Endothelial cell of umbilical vein (primary cell): ENCODE results near the gene SOX12. TPM values are rescaled to one million over a fixed set of nuclear protein-coding genes. Genes with fewer than 3 reads are reported as not detected.
A peak's percentile ranks its signal among the peaks of the same experiment; 100 is the strongest.
"Not testable (repeated sequence)": the region's sequence is repeated elsewhere in the genome, so short reads cannot be mapped to it uniquely, and the experiment has no call there.

Experiments
- BruUV-seq: library from RNA; stranded (reverse); fragments of 400-500 nt; replicated peaks from 2 replicates; lab custom pipeline; 2021; lab: Mats Ljungman, UMichigan
- CTCF ChIA-PET: fragments of 300-600, 350-600 bp; sonication (Branson Sonifier 250); formaldehyde crosslinking; loops from one replicate; lab custom pipeline; 2021; ENCODE audit warnings: antibody characterized with exemption, inconsistent platforms; lab: Charles Lee
- POLR2A ChIA-PET: fragments of 300-600, 350-600 bp; sonication (Branson Sonifier 250); formaldehyde crosslinking; loops from one replicate; lab custom pipeline; 2021; ENCODE audit warnings: antibody characterized with exemption, inconsistent platforms; lab: Charles Lee
- DNase-seq: peaks from one replicate; pipeline ENCODE4 v3.0.0-alpha.2; 2011; ENCODE audit warnings: low read depth, low spot score
- FAIRE-seq: peaks from 2 replicates; lab custom pipeline; 2011; peaks lifted over from hg19 to GRCh38; lab: Jason Lieb, UNC
- H2AFZ ChIP-seq: 2 replicates; pipeline ENCODE4 v1.6.0; 2012; ENCODE audit warnings: low read depth, low read length, control low read depth, inconsistent platforms
- H3K27ac ChIP-seq: 2 replicates; pipeline ENCODE4 v1.5.1; 2011; ENCODE audit warnings: low read depth, mild to moderate bottlenecking, control low read depth, low read length, moderate library complexity; ENCODE audit not compliant: insufficient read depth
- H3K27me3 ChIP-seq, 2 experiments: 2 replicates each; pipeline versions ENCODE4 v1.6.0 to v1.6.1; 2011; ENCODE audit warnings: low read length in 2 of 2, mixed read lengths in 1 of 2; ENCODE audit not compliant: control insufficient read depth in 2 of 2, insufficient read depth in 2 of 2
- H3K36me3 ChIP-seq, 2 experiments: 2 replicates in 1 of 2; 3 replicates in 1 of 2; pipeline ENCODE4 v1.5.1; 2011; ENCODE audit warnings: low read length in 2 of 2, mild to moderate bottlenecking in 1 of 2, moderate library complexity in 1 of 2; ENCODE audit not compliant: control insufficient read depth in 2 of 2, insufficient read depth in 2 of 2; ENCODE audit errors: extremely low read depth in 1 of 2
- H3K4me1 ChIP-seq: 3 replicates; pipeline ENCODE4 v1.5.1; 2011; ENCODE audit warnings: mild to moderate bottlenecking, low read length; ENCODE audit not compliant: control insufficient read depth, insufficient read depth; ENCODE audit errors: extremely low read depth
- H3K4me2 ChIP-seq: 2 replicates; pipeline ENCODE4 v1.6.1; 2011; ENCODE audit warnings: low read length, control low read depth, mixed read lengths; ENCODE audit not compliant: insufficient read depth
- H3K4me3 ChIP-seq, 3 experiments: fragments of 200-600 bp in 1 of 3; sonication (generic), shearing (Covaris generic) in 1 of 3; replicated peaks in 1 of 3; 2 replicates each; pipeline ENCODE4 v1.5.1; 2011 to 2016; ENCODE audit warnings: control low read depth in 3 of 3, low read length in 3 of 3, mild to moderate bottlenecking in 2 of 3, inconsistent platforms in 1 of 3, low read depth in 1 of 3, moderate library complexity in 1 of 3; ENCODE audit not compliant: insufficient read depth in 1 of 3
- H3K79me2 ChIP-seq: 2 replicates; pipeline ENCODE4 v1.6.0; 2012; ENCODE audit warnings: low read length, inconsistent platforms; ENCODE audit not compliant: control insufficient read depth, insufficient read depth
- H3K9ac ChIP-seq: replicated peaks from 2 replicates; pipeline ENCODE3; 2011; ENCODE audit warnings: low read length, control low read depth; ENCODE audit not compliant: insufficient read depth; ENCODE audit errors: extremely low read depth
- H3K9me1 ChIP-seq: replicated peaks from 3 replicates; pipeline ENCODE4 v1.6.0; 2011; ENCODE audit warnings: mild to moderate bottlenecking, low read length; ENCODE audit not compliant: control insufficient read depth, insufficient read depth; ENCODE audit errors: extremely low read depth
- H3K9me3 ChIP-seq: replicated peaks from 2 replicates; pipeline ENCODE4 v1.5.1; 2012; ENCODE audit warnings: low read length, inconsistent platforms; ENCODE audit not compliant: control insufficient read depth, insufficient read depth
- H4K20me1 ChIP-seq: replicated peaks from 2 replicates; pipeline ENCODE3; 2011; ENCODE audit warnings: mild to moderate bottlenecking, low read length; ENCODE audit not compliant: control insufficient read depth, insufficient read depth; ENCODE audit errors: extremely low read depth
- EZH2 ChIP-seq: IDR thresholded peaks from 2 replicates; pipeline ENCODE4 v1.6.1; 2012; ENCODE audit warnings: borderline replicate concordance, low read depth, mild to moderate bottlenecking, moderate library complexity, low read length, inconsistent platforms; ENCODE audit not compliant: severe bottlenecking
- FOS ChIP-seq: IDR thresholded peaks from 2 replicates; pipeline ENCODE4 v1.6.1; 2011; ENCODE audit warnings: mild to moderate bottlenecking, low read length, moderate library complexity, borderline replicate concordance; ENCODE audit not compliant: insufficient read depth
- JUN ChIP-seq: IDR thresholded peaks from 2 replicates; pipeline ENCODE4 v1.6.1; 2011; ENCODE audit warnings: borderline replicate concordance, low read depth; ENCODE audit not compliant: insufficient read length, insufficient read depth
- MYC ChIP-seq: IDR thresholded peaks from one replicate; pipeline ENCODE4 v1.6.1; 2011; ENCODE audit warnings: mild to moderate bottlenecking, low read depth, low read length
- POLR2A ChIP-seq: IDR thresholded peaks from 2 replicates; pipeline ENCODE4 v1.6.1; 2012; ENCODE audit warnings: low read depth, mild to moderate bottlenecking, control low read depth, low read length
- POLR2AphosphoS5 ChIP-seq: IDR thresholded peaks from 2 replicates; pipeline ENCODE4 v1.6.1; 2012; ENCODE audit warnings: low read depth, mild to moderate bottlenecking, control low read depth, low read length, moderate library complexity; ENCODE audit not compliant: insufficient read depth
- dilution Hi-C: fragments of 300-500 bp; cut with MboI; formaldehyde crosslinking; loops from one replicate; pipeline ENCODE4 v1.15.0; 2019; ENCODE audit warnings: low sequenced_read_pairs; ENCODE audit not compliant: extremely low pct_ligation_motif_present
- intact Hi-C: fragments of 100-400 bp; cut with micrococcal nuclease; formaldehyde crosslinking; loops from one replicate; pipeline ENCODE4 v1.10.0; 2022
- polyA plus RNA-seq, 4 experiments: library from polyadenylated mRNA; depleted of rRNA in 3 of 4; stranded (reverse) in 3 of 4; unstranded in 1 of 4; fragments of >200 nt; gene quantifications; 2 replicates each; pipeline versions ENCODE4 v1.2.1 to v1.2.3, GENCODE V29; 2011 to 2012; ENCODE audit warnings: missing spikeins in 1 of 4
- total RNA-seq: library from RNA; stranded (reverse); gene quantifications from 2 replicates; pipeline ENCODE4 v1.2.3, GENCODE V29; 2021
- TF ChIP-seq, protein P1 (sequence below): IDR thresholded peaks from 2 replicates; pipeline ENCODE4 v1.6.1; 2011; ENCODE audit not compliant: insufficient read depth, insufficient read length
- TF ChIP-seq, protein P2 (sequence below), 2 donors: IDR thresholded peaks; 1 replicate in 1 of 2; 2 replicates in 1 of 2; pipeline ENCODE4 v1.5.1; 2011; ENCODE audit warnings: low read length in 2 of 2, mild to moderate bottlenecking in 2 of 2, moderate library complexity in 2 of 2, control low read depth in 1 of 2, inconsistent platforms in 1 of 2, low read depth in 1 of 2; ENCODE audit not compliant: insufficient read depth in 1 of 2; ENCODE audit errors: extremely low read depth in 1 of 2

Gene SOX12
- total and polyA plus RNA-seq, 2 donors (not counting 3 experiments of a cell fraction or from before 2014, with no cell fraction given): 6.2 to 37.7 TPM

DNA sequence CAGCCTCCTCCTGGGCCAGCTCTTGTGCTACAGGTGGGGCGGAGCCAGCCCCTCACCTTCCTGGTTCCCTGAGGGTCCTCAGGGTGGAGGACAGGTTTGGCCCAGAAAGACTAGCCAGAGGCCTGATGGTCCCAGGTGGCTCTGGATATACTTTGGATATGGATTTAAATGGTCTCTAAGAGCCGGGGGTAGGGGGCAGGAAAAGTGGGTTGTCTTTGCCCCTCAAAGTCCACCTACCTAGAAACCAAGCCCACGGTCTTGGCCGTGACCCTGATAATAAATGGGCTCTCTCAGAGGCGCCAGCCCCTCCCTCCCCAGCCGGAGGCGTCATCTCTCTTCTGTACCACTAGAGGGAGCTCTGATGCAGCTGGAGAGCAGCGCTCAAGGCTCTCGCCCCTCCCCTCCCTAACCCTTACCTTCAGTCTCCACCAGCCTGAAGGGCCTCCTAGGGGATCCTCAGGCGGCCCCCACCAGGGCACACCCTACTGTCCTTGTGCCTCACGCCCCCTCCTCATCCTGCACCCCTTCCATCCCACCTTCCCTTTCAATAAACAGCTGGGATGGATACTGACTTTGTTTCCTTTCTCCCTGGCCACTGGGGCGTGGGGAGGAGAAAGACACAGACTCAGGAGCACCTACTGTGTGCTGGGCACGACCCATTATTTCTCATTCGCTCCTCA, 29.1 kb downstream of the SOX12 start:
- Histone ChIP-seq H3K4me2 (no peak overlapping the region), H3K27ac (no peak overlapping the region), H3K9ac (no peak overlapping the region), H3K4me1 (no peaks in the 10 kb centered on the region), H2AFZ (no peak overlapping the region), H4K20me1 (no peaks in the 10 kb centered on the region), H3K36me3 (peaks cover 0 to 2% of the 10 kb centered on the region in 2 experiments), H3K9me1 (no peaks in the 10 kb centered on the region), H3K9me3 (no peaks in the 10 kb centered on the region), H3K27me3 (no peaks in the 10 kb centered on the region), H3K4me3 (no peak overlapping the region), H3K79me2 (no peaks in the 10 kb centered on the region)
- POLR2A ChIA-PET: no interaction called here
- intact Hi-C loops: loop anchor here (1.0 to 2.0 kb wide), 8 partner anchors 18 to 385 kb away; partner anchors contain the start of genes TBC1D20 and TRIB3
- peak; percentile 75 for TF ChIP-seq POLR2AphosphoS5
- no peak for TF ChIP-seq EZH2
- TF ChIP-seq, protein P1, sequence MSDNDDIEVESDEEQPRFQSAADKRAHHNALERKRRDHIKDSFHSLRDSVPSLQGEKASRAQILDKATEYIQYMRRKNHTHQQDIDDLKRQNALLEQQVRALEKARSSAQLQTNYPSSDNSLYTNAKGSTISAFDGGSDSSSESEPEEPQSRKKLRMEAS: no peak
- TF ChIP-seq, protein P2, sequence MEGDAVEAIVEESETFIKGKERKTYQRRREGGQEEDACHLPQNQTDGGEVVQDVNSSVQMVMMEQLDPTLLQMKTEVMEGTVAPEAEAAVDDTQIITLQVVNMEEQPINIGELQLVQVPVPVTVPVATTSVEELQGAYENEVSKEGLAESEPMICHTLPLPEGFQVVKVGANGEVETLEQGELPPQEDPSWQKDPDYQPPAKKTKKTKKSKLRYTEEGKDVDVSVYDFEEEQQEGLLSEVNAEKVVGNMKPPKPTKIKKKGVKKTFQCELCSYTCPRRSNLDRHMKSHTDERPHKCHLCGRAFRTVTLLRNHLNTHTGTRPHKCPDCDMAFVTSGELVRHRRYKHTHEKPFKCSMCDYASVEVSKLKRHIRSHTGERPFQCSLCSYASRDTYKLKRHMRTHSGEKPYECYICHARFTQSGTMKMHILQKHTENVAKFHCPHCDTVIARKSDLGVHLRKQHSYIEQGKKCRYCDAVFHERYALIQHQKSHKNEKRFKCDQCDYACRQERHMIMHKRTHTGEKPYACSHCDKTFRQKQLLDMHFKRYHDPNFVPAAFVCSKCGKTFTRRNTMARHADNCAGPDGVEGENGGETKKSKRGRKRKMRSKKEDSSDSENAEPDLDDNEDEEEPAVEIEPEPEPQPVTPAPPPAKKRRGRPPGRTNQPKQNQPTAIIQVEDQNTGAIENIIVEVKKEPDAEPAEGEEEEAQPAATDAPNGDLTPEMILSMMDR (IDR thresholded peaks at IDR 0.05; ENCODE audit: extremely low read depth in 1 of 2, insufficient read depth in 1 of 2, low read depth in 1 of 2, low read length in 2 of 2): peak; percentile 89 to 94
- TF ChIP-seq POLR2A: no peak
- TF ChIP-seq FOS: no peak
- no peak for TF ChIP-seq MYC
- no peak for TF ChIP-seq JUN
- DNase-seq (peak; percentile 76), FAIRE-seq (peak; percentile 40)
- CTCF ChIA-PET: interaction anchor here (0.6 to 6.2 kb wide), 24 partner anchors 8 to 403 kb away, joined by 3 to 120 read pairs (median 4); partner anchors contain the start of gene TRIB3
- no TSS peak for BruUV-seq
- dilution Hi-C loops: no loop called here

DNA sequence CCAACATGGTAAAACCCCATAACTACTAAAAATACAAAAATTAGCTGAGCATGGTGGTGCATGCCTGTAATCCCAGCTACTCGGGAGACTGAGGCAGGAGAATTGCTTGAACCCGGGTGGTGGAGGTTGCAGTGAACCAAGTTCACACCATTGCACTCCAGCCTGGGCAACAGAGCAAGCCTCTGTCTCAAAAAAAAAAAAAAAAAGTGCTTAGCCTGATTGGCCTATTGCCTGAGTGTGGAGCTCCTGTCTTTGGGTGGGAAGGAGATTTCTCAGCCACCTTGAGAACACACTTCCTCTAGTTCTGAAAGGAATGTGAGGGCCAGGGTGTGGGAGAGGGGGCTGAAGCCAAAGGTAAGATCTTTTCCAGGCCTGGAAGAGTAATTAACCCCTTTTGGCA, 30.8 kb downstream of the SOX12 start:
- ChIA-PET CTCF (interaction anchor here (1.1 to 6.2 kb wide), 10 partner anchors 11 to 383 kb away, joined by 3 to 120 read pairs (median 10); partner anchors contain the start of gene TRIB3), POLR2A (interaction anchor here (0.7 kb wide), 2 partner anchors 16 to 26 kb away, joined by 4 to 7 read pairs; no protein-coding TSS in a partner anchor)
- intact Hi-C loops, DNase-seq, dilution Hi-C loops, H3K36me3 ChIP-seq, H4K20me1 ChIP-seq, FAIRE-seq, H3K79me2 ChIP-seq, H2AFZ ChIP-seq, H3K9ac ChIP-seq, H3K9me1 ChIP-seq, BruUV-seq, H3K27me3 ChIP-seq, H3K4me2 ChIP-seq, H3K4me1 ChIP-seq, H3K9me3 ChIP-seq, H3K4me3 ChIP-seq, H3K27ac ChIP-seq: not testable (repeated sequence)
